BE2C (cell line): ENCODE data around the gene CDON.

ENCODE experiments used
- DNase-seq: peaks from one replicate; pipeline ENCODE4 v3.0.0-alpha.2; 2020
- H3K27me3 ChIP-seq: fragments of 250-450 bp; sonication (Bioruptor Pico); 2 replicates; pipeline ENCODE4 v1.5.1; 2020; ENCODE audit warnings: mild to moderate bottlenecking
- H3K36me3 ChIP-seq: fragments of 250-450 bp; sonication (Bioruptor Pico); 2 replicates; pipeline ENCODE4 v1.5.1; 2020; ENCODE audit warnings: mild to moderate bottlenecking
- H3K4me1 ChIP-seq: fragments of 250-450 bp; sonication (Bioruptor Pico); 2 replicates; pipeline ENCODE4 v1.5.1; 2020
- H3K4me3 ChIP-seq: 2 replicates; pipeline ENCODE4 v1.5.1; 2011; ENCODE audit warnings: low read depth, low read length
- H3K9me3 ChIP-seq: fragments of 250-450 bp; sonication (Bioruptor Pico); 2 replicates; pipeline ENCODE4 v1.5.1; 2020
- TF ChIP-seq, protein P1 (sequence below): IDR thresholded peaks from 2 replicates; pipeline ENCODE4 v1.5.1; 2012; ENCODE audit warnings: mild to moderate bottlenecking, low read depth, low read length

The CDON gene

DNA sequence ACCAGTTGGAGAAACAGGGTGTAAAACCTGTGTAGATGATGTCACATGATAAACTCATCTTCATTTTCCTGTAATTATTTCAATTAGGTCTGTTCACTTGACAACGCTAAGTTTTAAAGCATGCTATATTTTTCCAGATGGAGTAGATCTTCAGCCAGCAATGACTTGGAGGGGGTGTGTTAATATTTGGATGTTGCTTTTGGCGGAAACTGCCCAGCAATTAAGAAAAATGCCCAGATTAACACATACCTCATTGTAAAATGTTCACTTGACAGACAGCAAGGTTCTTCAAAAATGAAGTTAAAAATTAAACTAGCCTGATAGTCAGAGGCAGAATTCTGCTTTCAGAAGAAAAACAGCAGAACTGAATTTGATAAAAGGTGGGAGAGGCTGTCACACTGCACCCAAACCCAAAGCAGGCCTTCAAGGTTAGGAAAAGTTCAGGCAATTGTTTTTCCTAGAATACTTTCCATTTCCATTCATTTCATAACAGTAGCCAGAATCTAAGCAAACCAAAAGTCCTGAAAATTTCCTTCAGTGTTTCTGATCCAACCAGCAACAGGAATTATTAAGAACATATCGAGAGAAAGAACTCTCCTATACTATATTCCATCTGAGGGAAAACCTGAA lies 83.8 kb downstream of the CDON start:
- no peaks in the 10 kb centered on the region for H3K9me3 ChIP-seq
- no peaks in the 10 kb centered on the region for H3K27me3 ChIP-seq
- TF ChIP-seq, protein P1, sequence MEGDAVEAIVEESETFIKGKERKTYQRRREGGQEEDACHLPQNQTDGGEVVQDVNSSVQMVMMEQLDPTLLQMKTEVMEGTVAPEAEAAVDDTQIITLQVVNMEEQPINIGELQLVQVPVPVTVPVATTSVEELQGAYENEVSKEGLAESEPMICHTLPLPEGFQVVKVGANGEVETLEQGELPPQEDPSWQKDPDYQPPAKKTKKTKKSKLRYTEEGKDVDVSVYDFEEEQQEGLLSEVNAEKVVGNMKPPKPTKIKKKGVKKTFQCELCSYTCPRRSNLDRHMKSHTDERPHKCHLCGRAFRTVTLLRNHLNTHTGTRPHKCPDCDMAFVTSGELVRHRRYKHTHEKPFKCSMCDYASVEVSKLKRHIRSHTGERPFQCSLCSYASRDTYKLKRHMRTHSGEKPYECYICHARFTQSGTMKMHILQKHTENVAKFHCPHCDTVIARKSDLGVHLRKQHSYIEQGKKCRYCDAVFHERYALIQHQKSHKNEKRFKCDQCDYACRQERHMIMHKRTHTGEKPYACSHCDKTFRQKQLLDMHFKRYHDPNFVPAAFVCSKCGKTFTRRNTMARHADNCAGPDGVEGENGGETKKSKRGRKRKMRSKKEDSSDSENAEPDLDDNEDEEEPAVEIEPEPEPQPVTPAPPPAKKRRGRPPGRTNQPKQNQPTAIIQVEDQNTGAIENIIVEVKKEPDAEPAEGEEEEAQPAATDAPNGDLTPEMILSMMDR = no peak
- DNase-seq = no peak
- no peaks in the 10 kb centered on the region; the same call in 1 of the 2 replicates for H3K4me1 ChIP-seq
- H3K4me3 ChIP-seq = no peak overlapping the region
- peaks cover 82% of the 10 kb centered on the region for H3K36me3 ChIP-seq

DNA sequence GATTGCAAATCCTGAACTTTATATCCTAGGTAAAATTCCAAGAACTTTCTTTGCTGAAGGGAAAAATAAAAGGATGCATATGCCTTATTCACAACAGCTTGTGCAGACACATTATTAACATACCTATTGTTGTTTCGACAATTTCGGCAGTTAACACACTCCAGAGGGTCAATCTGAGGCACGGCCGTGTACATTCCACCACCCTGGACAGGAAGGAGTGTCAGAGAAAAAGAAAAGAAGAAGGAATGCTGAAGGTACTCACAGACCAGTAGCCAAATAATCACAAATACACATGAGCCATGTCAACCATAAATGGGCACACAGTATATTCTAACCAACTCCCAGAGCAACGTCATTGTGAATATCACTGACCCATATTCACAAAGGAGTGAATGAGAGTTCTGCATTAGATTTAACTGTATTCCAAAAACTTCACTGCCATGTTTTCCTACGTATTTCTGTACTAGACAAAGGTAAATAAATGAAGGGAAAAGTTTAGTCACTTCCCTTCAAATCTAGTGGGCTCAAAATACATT lies 84.4 kb downstream of the CDON start:
- Histone ChIP-seq H3K9me3 (no peaks in the 10 kb centered on the region), H3K4me1 (no peaks in the 10 kb centered on the region; the same call in 1 of the 2 replicates), H3K4me3 (no peak overlapping the region), H3K27me3 (no peaks in the 10 kb centered on the region), H3K36me3 (peaks cover 75% of the 10 kb centered on the region)
- TF ChIP-seq, protein P1 = no peak
- no peak for DNase-seq

DNA sequence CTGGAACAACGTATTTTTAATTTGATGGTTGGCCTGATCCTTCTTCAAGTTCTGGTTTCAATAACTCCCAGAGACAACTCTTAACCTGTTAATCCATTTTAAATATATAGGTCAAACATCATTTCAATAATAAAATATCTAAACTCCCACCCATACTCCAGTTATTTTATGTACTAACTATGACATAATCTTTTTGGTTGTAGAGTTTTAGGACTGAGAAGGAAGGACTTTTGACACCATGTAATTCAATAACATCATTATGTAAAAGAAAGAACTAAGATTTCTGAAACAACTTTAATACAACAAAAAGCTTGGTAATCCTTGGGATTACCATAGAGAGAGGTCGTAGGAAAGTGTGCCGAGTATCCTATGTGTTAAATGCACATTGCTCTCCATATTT lies 85.3 kb downstream of the CDON start:
- no peak for DNase-seq
- Histone ChIP-seq H3K36me3 (peaks cover 66% of the 10 kb centered on the region), H3K4me1 (peaks cover 4% of the 10 kb centered on the region), H3K4me3 (no peak overlapping the region), H3K27me3 (no peaks in the 10 kb centered on the region), H3K9me3 (no peaks in the 10 kb centered on the region)
- TF ChIP-seq, protein P1 = no peak

DNA sequence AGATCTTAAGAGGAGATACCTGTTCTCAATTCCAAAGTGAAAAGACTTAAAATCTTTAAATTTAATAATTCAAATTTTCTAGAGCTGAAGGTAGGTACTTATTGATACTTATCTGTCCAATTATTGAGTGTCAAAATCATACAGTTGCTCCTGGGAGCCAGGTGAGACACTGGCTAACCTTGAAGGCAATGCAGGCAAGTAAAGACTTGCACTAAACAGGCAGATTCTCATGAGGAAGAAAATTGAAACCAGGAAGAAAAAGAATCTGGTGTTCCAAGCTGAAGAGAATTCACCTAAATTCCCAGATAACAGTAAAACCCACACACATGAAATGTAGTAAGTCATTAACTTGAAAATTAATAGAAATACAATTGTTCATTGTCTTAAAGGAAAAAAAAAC lies 86.5 kb downstream of the CDON start:
- H3K4me1 ChIP-seq = peaks cover 9% of the 10 kb centered on the region
- TF ChIP-seq, protein P1 = no peak

DNA sequence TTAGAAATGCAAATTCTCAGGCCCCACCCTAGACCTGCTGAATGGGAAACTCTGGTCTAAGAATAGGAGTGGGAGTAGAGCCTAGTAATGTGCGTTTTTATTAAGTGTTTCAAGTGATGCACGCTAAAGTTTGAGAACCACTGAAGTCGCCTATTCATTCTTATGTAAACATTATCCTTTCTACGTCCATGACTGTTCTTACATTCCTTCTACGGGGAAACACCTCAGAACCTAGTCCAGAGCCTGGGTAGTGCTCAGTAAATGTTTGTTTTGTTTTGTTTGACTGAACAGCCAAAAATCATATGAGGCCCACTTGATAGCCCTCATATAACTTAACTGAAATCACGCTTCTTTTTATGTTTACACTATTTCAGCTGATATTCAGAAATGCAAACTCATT lies 87.0 kb downstream of the CDON start:
- TF ChIP-seq, protein P1 = no peak
- Histone ChIP-seq H3K36me3 (peaks cover 53% of the 10 kb centered on the region), H3K9me3 (no peaks in the 10 kb centered on the region), H3K4me3 (no peak overlapping the region), H3K27me3 (no peaks in the 10 kb centered on the region), H3K4me1 (peaks cover 14% of the 10 kb centered on the region)
- no peak for DNase-seq

More for the DNA sequence above, 86.5 kb downstream of the CDON start:
- H3K36me3 ChIP-seq = peaks cover 58% of the 10 kb centered on the region
- no peaks in the 10 kb centered on the region for H3K27me3 ChIP-seq
- H3K4me3 ChIP-seq = no peak overlapping the region
- DNase-seq = no peak
- H3K9me3 ChIP-seq = no peaks in the 10 kb centered on the region

DNA sequence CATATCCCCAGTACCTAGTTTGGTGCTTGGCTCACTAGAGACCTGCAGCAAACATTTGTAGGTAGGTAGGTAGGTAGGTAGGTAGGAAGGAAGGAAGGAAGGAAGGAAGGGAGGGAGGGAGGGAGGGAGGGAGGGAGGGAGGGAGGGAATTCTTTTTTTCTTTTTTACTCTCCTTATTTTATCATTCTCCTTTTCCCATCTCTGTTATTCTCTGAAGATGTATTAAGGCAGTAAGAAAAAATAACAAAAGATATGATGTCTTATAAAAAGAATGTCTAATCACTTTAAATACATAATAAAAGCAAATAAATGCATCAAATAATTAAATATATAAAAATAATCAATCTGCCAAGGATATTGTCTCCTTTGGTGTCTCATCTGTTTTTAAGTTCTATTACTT lies 88.4 kb downstream of the CDON start:
- Histone ChIP-seq H3K36me3 (peaks cover 42% of the 10 kb centered on the region), H3K27me3 (no peaks in the 10 kb centered on the region), H3K4me3 (no peak overlapping the region), H3K9me3 (no peaks in the 10 kb centered on the region), H3K4me1 (peaks cover 15% of the 10 kb centered on the region)
- no peak for DNase-seq
- TF ChIP-seq, protein P1 = no peak
